Bone marrow (tissue), 2 donors: ENCODE results near the gene DYNC1I2.
A peak's percentile ranks its signal among the peaks of the same experiment; 100 is the strongest.

Experiments used
- DNase-seq, 2 donors: peaks; one replicate each; lab custom pipeline; 2025; lab: John Stamatoyannopoulos, UW

DYNC1I2 gene

DNA sequence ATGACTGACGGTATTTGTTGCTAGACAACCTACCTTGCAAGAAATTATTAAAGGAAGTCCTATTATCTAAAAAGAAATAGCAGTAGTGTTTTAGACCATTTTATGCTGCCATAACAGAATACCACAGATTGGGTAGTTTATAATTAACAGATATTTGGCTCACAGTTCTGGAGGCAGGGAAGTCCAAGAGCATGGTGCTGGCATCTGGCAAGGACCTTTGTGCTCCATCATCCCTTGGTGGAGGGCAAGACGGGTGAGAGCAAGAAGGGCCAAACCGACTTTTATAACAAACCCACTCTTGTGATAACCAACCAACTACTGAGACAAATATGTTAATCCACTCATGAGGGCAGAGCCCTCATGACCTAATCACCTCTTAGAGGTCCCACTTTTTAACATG, 91.2 kb downstream of the DYNC1I2 start:
- DNase-seq, result no peak

- DNase-seq, result no peak
Observed at GRCh38 chr2:171785450-171785849, 98.2 kb downstream of the DYNC1I2 start.

DNA sequence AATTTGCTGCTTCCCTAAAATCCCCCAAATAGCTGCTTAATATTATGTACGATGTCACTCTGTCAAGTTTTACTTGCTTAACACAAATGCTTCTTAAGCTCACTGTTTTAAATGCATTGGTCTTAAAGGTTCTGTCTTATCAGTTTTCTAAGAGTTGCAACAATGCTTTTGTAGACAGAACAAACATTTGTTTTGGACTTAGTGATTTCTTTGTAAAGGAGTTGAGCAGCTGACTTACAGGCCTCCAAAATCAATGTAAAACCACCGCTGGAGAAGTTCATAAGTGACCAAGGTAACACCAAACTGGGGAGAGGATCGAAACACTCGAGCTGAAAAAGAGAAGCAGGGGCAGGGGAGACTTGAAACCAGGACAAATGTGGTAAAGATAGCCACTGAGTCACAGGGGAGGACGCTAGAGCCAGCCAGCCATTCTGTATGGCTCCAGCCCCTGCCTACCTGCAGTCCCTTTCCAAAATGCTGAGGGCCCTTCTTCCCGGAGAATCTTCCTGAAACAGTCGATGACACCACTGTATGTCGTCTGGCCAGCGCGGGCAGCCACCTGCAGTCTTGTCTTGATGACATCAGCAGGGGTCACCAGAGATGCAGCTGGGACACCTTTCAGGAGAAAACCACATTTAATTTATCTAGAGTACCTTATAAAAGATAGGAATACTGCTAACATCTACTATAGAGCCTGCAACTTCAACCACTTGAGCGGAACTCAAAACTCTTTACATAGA, 100.2 kb downstream of the DYNC1I2 start:
- no peak for DNase-seq

- DNase-seq, result no peak
Observed at GRCh38 chr2:171788316-171788993, 101.2 kb downstream of the DYNC1I2 start.

DNA sequence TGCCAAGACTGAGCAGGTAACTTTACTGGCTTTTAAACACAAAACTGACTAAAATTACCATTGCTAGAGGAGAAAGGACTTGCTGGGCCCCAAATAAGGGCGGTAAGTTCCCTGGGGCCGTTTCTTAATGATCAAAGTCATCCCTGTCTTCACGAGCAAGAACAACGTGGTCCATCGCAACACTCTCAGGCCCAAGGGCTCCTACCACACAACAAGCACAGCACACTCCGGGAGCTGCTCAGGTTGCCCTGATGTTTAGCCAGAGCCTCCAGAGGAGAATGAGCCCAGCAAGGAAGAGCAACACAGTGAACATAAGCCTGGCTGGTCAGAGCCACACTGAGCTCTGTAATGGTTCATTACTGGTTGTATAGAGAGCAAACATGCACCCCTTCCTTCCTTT, 102.7 kb downstream of the DYNC1I2 start:
- DNase-seq, result no peak

- DNase-seq, result no peak
Observed at GRCh38 chr2:171791361-171791760, 104.1 kb downstream of the DYNC1I2 start.

- DNase-seq, result no peak
Observed at GRCh38 chr2:171792157-171792556, 104.9 kb downstream of the DYNC1I2 start.

GRCh38 chr2:171792886-171793580, 105.8 kb downstream of the DYNC1I2 start:
- DNase-seq, result no peak

GRCh38 chr2:171793691-171794678, 106.7 kb downstream of the DYNC1I2 start:
- DNase-seq, result peak in 1 of 2 donors; percentile 7

- DNase-seq, result no peak
Observed at GRCh38 chr2:171794918-171795317, 107.6 kb downstream of the DYNC1I2 start.
